ENCODE results near the gene SPRTN.

The SPRTN gene, protein sequence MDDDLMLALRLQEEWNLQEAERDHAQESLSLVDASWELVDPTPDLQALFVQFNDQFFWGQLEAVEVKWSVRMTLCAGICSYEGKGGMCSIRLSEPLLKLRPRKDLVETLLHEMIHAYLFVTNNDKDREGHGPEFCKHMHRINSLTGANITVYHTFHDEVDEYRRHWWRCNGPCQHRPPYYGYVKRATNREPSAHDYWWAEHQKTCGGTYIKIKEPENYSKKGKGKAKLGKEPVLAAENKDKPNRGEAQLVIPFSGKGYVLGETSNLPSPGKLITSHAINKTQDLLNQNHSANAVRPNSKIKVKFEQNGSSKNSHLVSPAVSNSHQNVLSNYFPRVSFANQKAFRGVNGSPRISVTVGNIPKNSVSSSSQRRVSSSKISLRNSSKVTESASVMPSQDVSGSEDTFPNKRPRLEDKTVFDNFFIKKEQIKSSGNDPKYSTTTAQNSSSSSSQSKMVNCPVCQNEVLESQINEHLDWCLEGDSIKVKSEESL

DNA sequence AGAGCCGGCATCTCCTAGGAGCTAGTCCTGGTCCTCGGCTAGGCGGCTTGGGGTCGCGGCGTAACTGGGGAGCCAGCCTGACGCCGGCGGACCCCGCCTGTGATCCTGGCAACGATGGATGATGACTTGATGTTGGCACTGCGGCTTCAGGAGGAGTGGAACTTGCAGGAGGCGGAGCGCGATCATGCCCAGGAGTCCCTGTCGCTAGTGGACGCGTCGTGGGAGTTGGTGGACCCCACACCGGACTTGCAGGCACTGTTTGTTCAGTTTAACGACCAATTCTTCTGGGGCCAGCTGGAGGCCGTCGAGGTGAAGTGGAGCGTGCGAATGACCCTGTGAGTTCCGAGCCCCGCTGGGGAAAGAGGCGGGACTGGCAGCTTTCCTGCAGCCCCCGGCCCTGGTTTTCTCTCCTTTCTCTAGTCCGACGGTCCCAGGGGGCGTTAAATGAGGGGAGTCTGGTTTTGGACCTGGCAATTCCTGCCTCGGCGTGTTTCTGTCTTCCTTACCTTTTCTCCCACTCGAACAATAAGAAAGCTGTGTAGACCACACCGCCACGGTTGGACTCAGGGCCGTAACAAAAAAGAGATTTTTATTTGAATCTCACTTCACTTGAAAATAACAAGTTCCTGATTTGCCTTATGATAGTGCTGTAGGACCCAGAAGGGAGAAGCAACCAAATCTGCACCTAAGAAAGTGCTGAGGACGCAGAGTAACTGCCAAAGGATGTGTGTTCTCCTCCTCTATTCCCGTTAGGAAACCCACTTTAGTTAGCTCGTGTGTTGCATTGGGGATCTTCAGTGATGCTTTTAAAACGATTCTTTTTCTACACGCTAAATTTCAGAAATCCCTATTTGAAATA, at the start of gene SPRTN:
Gene SPRTN (plus strand): TSS at position 24 of the 859 bp plus-strand sequence. CDS start 91 bp downstream, at position 115.
- no peak for DNase-seq
- H3K36me3 ChIP-seq (replicated peaks): no peaks in the 10 kb centered on the region
- TF ChIP-seq, protein P1, sequence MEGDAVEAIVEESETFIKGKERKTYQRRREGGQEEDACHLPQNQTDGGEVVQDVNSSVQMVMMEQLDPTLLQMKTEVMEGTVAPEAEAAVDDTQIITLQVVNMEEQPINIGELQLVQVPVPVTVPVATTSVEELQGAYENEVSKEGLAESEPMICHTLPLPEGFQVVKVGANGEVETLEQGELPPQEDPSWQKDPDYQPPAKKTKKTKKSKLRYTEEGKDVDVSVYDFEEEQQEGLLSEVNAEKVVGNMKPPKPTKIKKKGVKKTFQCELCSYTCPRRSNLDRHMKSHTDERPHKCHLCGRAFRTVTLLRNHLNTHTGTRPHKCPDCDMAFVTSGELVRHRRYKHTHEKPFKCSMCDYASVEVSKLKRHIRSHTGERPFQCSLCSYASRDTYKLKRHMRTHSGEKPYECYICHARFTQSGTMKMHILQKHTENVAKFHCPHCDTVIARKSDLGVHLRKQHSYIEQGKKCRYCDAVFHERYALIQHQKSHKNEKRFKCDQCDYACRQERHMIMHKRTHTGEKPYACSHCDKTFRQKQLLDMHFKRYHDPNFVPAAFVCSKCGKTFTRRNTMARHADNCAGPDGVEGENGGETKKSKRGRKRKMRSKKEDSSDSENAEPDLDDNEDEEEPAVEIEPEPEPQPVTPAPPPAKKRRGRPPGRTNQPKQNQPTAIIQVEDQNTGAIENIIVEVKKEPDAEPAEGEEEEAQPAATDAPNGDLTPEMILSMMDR (IDR thresholded peaks at IDR 0.05; ENCODE audit: low read depth, low read length, missing control alignments): no peak
- peak within 1 kb of the TSS; percentile 98 for H3K27ac ChIP-seq
- in situ Hi-C loops (cut with HindIII; ENCODE audit: low pct_ligation_motif_present, low sequenced_read_pairs): no loop called here
- H3K27me3 ChIP-seq (replicated peaks): no peaks in the 10 kb centered on the region
- H3K4me3 ChIP-seq (ENCODE audit: low read depth, low read length): peak within 1 kb of the TSS; percentile 85

DNA sequence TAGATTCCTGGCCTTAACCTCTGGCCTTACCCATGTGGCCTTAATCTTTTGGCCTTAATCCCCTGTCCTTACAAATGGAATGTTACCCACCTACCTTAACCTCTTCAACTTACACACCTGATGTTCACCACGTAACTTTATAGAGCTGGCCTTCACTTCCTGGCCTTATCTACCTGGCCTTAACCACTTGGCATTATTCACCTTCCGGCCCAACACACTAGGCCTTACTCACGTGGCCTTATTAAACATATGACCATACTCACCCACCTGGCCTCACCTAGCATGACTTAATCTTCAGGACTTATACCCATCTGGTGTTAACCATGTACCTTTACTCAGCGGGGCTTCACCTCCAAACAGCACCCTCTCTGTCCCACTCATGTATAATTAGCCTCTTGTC, 42.2 kb upstream of the SPRTN start:
- in situ Hi-C loops (cut with HindIII; ENCODE audit: low pct_ligation_motif_present, low sequenced_read_pairs): no loop called here
- no peak for DNase-seq
- Histone ChIP-seq H3K27ac (no peak overlapping the region), H3K4me3 (ENCODE audit: low read depth, low read length) (no peak overlapping the region), H3K36me3 (replicated peaks) (no peaks in the 10 kb centered on the region), H3K27me3 (replicated peaks) (no peaks in the 10 kb centered on the region)
- TF ChIP-seq, protein P1 (IDR thresholded peaks at IDR 0.05; ENCODE audit: low read depth, low read length, missing control alignments): no peak

DNA sequence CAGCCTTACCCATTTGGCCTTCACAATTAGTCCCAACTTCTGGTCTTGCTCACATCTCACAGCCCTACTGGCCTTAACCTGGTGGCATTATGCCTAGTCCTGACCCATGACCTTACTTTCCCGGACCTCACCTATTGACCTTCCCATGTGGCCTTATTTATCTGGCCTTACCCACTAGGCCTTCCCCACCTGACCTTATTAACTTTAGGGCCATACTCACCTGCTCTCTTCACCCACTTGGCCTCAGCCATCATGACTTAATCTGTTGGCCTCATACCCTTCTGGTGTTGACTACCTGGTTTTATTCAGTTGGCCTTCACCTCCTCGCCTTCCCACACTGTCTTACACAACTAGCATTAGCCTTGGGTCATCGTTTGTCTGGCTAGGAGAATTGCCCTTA, 36.1 kb upstream of the SPRTN start:
- in situ Hi-C loops (cut with HindIII; ENCODE audit: low pct_ligation_motif_present, low sequenced_read_pairs): no loop called here
- no peaks in the 10 kb centered on the region for H3K27me3 ChIP-seq (replicated peaks)
- TF ChIP-seq, protein P1 (IDR thresholded peaks at IDR 0.05; ENCODE audit: low read depth, low read length, missing control alignments): no peak
- no peaks in the 10 kb centered on the region for H3K36me3 ChIP-seq (replicated peaks)
- no peak for DNase-seq
- no peak overlapping the region for H3K27ac ChIP-seq
- no peak overlapping the region for H3K4me3 ChIP-seq (ENCODE audit: low read depth, low read length)

GRCh38 chr1:231310391-231310934, 27.6 kb upstream of the SPRTN start:
- H3K4me3 ChIP-seq (ENCODE audit: low read depth, low read length): no peak overlapping the region
- H3K27me3 ChIP-seq (replicated peaks): no peaks in the 10 kb centered on the region
- TF ChIP-seq, protein P1 (IDR thresholded peaks at IDR 0.05; ENCODE audit: low read depth, low read length, missing control alignments): no peak
- no peaks in the 10 kb centered on the region for H3K36me3 ChIP-seq (replicated peaks)
- no peak overlapping the region for H3K27ac ChIP-seq
- DNase-seq: no peak
- in situ Hi-C loops (cut with HindIII; ENCODE audit: low pct_ligation_motif_present, low sequenced_read_pairs): no loop called here

DNA sequence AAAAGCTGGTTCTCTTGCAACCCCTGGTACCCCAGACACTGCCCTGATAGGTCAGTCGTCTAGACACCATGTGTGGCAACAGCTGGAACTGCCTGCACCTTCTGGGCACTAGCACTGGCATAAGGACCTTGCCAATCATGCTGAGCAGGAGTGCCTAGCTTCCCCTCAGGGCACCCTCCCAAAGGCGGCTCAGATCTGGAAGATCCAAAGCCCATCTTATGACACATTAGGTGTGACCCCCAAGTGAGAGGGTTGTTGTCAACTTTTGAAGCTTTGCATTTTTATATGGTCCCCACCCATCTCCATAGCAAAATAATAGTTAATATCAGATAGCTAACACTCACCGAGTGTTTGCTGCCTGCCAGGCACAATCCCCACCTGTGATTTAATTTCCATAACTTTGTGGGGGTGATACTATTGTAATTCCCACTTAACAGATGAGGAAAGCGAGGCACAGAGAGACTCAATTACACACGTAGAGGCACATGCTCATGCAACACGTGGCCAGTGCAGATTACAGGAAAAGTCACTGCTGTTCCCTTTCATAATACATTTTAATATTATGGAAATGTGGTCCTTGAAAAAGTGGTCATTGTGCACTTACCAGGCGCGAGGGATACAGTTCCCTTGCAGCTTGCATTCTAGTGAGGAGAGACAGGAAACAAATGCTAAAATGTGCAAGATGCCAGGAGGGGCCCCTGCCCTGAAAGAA, 26.2 kb upstream of the SPRTN start:
- no peak for DNase-seq
- TF ChIP-seq, protein P1 (IDR thresholded peaks at IDR 0.05; ENCODE audit: low read depth, low read length, missing control alignments): no peak
- in situ Hi-C loops (cut with HindIII; ENCODE audit: low pct_ligation_motif_present, low sequenced_read_pairs): no loop called here
- Histone ChIP-seq H3K27ac (no peak overlapping the region), H3K27me3 (replicated peaks) (no peaks in the 10 kb centered on the region), H3K4me3 (ENCODE audit: low read depth, low read length) (no peak overlapping the region), H3K36me3 (replicated peaks) (no peaks in the 10 kb centered on the region)
